SKM-1 (cell line): Measurements from ENCODE around the gene PRELID1.
A peak's percentile ranks its signal among the peaks of the same experiment; 100 is the strongest.
"Not testable (repeated sequence)": the region's sequence is repeated elsewhere in the genome, so short reads cannot be mapped to it uniquely, and the experiment has no call there.

Experiments used
- DNase-seq: peaks from one replicate; lab custom pipeline; 2025; ENCODE audit not compliant: unreplicated experiment; lab: John Stamatoyannopoulos, UW

PRELID1 gene

GRCh38 chr5:177303121-177303924 lies at the start of gene PRELID1, which contains the start of gene RAB24:
Gene PRELID1 (plus strand): TSS chr5:177303799. CDS start chr5:177303986, 187 bp downstream.
Gene RAB24 (minus strand): TSS chr5:177303719. CDS start chr5:177303288, 431 bp downstream.
- DNase-seq = peak; percentile 51

GRCh38 chr5:177256296-177256695 lies 47.3 kb upstream of the PRELID1 start:
- DNase-seq = no peak

- not testable (repeated sequence) for DNase-seq
Observed at GRCh38 chr5:177258711-177259110, 44.9 kb upstream of the PRELID1 start.

DNA sequence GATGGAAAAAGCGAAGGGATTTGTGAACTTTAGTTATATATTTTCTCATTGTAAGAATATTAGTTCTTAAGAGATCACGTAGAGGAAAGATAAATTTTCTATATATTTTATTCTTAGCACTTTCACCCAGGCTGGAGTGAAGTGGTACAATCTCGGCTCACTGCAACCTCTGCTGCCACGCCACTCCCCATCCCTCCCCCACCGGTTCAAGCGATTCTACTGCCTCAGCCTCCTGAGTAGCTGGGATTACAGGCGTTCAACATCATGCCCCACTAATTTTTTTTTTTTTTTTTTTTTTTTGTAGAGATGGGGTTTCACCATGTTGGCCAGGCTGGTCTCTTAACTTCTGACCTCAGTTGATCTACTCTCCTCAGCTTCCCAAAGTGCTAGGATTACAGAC lies 42.6 kb upstream of the PRELID1 start:
- DNase-seq = no peak

GRCh38 chr5:177261510-177261909 lies 42.1 kb upstream of the PRELID1 start:
- DNase-seq = no peak

GRCh38 chr5:177264178-177264577 lies 39.4 kb upstream of the PRELID1 start:
- no peak for DNase-seq

- no peak for DNase-seq
Observed at GRCh38 chr5:177265395-177265794, 38.2 kb upstream of the PRELID1 start.

- no peak for DNase-seq
Observed at GRCh38 chr5:177269232-177269895, 34.2 kb upstream of the PRELID1 start.

- no peak for DNase-seq
Observed at GRCh38 chr5:177269976-177270375, 33.6 kb upstream of the PRELID1 start.

DNA sequence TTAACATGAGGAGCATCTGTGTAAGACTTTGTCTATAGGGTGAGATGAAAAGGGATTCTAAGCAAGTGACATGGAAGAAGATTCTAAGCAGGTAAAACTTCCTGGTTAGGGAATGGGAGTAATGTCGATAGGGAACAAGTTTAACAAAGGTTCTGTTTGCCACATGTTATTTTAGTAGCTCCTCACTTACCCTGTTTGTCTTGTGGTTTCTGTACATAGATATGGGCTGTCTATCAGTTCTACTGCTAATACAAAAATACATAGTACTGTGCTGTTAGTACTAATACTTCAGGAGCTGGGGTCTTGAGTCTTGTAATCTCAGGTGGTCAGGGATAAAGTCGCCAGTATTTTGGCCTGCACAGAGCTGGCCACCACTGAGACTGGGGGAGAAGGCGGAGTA lies 32.9 kb upstream of the PRELID1 start:
- no peak for DNase-seq

GRCh38 chr5:177271113-177271512 lies 32.5 kb upstream of the PRELID1 start:
- no peak for DNase-seq

DNA sequence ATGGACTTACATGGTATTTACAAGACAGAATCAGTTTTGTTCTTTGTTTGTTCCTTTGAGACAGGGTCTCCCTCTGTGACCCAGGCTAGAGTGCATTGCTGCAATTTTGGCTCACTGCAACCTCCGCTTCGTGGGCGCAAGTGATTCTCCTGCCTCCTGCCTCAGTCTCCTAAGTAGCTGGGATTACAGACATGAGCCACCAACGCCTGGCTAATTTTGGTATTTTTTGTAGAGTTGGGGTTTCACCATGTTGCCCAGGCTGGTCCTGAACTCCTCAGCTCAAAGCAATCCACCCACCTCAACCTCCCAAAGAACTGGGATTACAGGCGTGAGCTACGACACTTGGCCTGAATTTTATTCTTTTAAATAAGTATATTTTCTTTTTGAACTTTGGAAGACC lies 27.7 kb upstream of the PRELID1 start:
- DNase-seq = no peak

DNA sequence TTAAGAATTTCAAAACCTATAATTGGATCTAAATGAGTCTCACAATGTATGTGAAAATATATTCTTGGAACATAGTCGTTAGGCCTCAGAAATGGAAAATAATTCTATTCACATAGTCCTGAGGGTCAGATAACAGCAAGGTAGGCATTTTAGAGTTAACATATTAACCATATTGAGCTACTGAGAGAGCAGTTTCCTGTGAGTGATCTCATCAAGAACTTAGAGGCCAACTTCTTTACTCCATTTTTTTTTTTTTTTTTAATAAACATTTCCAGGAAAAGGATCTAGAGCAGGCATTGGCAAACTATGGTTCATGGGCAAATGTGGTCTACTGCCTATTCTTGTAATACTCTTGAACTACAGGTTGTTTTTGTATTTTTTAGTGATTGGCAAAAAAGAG lies 26.7 kb upstream of the PRELID1 start:
- no peak for DNase-seq

GRCh38 chr5:177288191-177288590 lies 15.4 kb upstream of the PRELID1 start:
- no peak for DNase-seq

GRCh38 chr5:177290816-177291596 lies 12.6 kb upstream of the PRELID1 start:
- no peak for DNase-seq

- DNase-seq = no peak
Observed at GRCh38 chr5:177291735-177292134, 11.9 kb upstream of the PRELID1 start.

DNA sequence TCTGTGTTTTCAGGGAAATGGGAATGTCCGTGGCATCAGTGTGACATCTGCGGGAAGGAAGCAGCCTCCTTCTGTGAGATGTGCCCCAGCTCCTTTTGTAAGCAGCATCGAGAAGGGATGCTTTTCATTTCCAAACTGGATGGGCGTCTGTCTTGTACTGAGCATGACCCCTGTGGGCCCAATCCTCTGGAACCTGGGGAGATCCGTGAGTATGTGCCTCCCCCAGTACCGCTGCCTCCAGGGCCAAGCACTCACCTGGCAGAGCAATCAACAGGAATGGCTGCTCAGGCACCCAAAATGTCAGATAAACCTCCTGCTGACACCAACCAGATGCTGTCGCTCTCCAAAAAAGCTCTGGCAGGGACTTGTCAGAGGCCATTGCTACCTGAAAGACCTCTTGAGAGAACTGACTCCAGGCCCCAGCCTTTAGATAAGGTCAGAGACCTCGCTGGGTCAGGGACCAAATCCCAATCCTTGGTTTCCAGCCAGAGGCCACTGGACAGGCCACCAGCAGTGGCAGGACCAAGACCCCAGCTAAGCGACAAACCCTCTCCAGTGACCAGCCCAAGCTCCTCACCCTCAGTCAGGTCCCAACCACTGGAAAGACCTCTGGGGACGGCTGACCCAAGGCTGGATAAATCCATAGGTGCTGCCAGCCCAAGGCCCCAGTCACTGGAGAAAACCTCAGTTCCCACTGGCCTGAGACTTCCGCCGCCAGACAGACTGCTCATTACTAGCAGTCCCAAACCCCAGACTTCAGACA lies 9.6 kb upstream of the PRELID1 start:
- DNase-seq = no peak

DNA sequence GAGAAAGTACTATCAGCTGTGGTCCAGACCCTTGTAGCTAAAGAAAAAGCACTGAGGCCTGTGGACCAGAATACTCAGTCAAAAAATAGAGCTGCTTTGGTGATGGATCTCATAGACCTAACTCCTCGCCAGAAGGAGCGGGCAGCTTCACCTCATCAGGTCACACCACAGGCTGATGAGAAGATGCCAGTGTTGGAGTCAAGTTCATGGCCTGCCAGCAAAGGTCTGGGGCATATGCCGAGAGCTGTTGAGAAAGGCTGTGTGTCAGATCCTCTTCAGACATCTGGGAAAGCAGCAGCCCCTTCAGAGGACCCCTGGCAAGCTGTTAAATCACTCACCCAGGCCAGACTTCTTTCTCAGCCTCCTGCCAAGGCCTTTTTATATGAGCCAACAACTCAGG lies 9.0 kb upstream of the PRELID1 start:
- no peak for DNase-seq

DNA sequence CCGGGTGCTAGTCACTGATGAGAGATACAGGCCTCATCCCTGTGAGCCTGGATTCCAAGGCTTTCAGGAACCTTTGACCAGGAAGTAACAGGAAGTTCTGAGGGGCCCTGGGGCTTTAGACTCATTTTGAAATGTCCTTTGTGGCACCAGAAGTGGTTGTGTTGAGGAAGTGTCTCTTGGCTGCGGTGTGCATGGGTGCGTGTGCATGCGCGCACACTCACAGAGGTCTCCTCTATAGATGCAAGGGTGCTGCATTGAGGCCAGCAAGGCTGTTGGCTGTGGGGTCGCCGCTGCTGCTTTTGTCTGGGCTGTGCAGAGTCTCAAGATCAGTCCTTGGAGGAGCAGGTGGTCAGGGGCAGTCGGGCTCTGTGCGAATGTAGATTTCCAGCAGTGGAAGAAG lies 7.7 kb upstream of the PRELID1 start:
- peak; percentile 46 for DNase-seq

DNA sequence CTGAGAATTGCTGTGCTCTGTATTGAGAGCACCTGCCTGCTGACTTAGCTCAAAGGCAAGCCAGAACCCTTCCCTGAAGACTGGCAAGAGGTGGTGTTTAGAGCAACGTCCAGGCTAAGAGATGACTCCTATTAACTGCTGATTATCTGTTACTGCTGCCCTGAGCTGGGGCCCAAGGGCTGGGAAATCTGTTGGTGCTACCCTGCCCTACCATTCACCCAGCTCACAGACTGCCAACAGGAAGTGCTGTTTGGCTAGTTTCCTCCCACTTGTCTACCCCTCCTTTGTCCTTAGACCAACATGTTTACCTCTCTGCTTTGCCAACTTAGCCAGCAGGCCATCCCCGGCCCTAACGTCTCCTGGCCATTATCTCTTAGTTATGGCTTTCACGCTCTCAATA lies 7.0 kb upstream of the PRELID1 start:
- DNase-seq = no peak

DNA sequence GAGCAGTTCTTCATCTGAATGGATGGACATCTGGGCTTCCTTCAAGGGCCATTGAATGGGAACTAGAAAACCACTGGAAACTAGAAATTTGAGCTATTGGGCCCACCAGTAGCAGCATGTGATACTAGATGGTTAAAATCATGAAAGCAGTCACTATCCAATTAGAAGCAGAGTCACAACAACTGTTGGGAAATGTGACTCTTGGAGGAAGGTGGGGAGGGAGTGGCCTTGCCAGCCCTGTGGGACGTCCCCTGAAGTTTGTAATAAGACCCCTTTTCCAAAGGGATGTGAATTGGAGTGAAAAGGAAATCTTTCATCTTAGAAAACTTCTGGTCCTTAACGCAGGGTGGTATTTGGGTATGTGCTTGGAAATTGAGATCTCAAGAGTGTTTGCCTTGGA lies 5.7 kb upstream of the PRELID1 start:
- DNase-seq = no peak
